Ecto neural progenitor cell (in vitro differentiated cells): Measurements from ENCODE around the gene TCEANC.

Experiments
- DNase-seq: peaks from one replicate; pipeline ENCODE4 v3.0.0-alpha.2; 2018; ENCODE audit warnings: low spot score

The TCEANC gene

GRCh38 chrX:13692771-13693231 lies 39.9 kb downstream of the TCEANC start:
- DNase-seq: no peak

- DNase-seq: no peak
Observed at GRCh38 chrX:13693341-13693961, 40.5 kb downstream of the TCEANC start.

- no peak for DNase-seq
Observed at GRCh38 chrX:13694359-13694758, 41.4 kb downstream of the TCEANC start.

GRCh38 chrX:13694983-13695382 lies 42.0 kb downstream of the TCEANC start:
- DNase-seq: no peak

GRCh38 chrX:13695601-13696115 lies 42.7 kb downstream of the TCEANC start:
- no peak for DNase-seq

GRCh38 chrX:13697455-13697854 lies 44.5 kb downstream of the TCEANC start:
- DNase-seq: no peak

GRCh38 chrX:13697976-13698375 lies 45.0 kb downstream of the TCEANC start:
- no peak for DNase-seq

GRCh38 chrX:13698432-13698831 lies 45.5 kb downstream of the TCEANC start:
- DNase-seq: no peak

GRCh38 chrX:13699183-13699826 lies 46.4 kb downstream of the TCEANC start:
- DNase-seq: no peak

GRCh38 chrX:13700380-13700779 lies 47.4 kb downstream of the TCEANC start:
- DNase-seq: no peak

- DNase-seq: no peak
Observed at GRCh38 chrX:13702111-13702789, 49.3 kb downstream of the TCEANC start.

- DNase-seq: no peak
Observed at GRCh38 chrX:13703135-13703534, 50.2 kb downstream of the TCEANC start.

GRCh38 chrX:13703589-13703988 lies 50.6 kb downstream of the TCEANC start:
- DNase-seq: no peak

GRCh38 chrX:13711141-13711540 lies 58.2 kb downstream of the TCEANC start:
- DNase-seq: no peak
